ENCODE measurements around the gene CTDSP1. TPM values are rescaled to one million over a fixed set of nuclear protein-coding genes. Genes with fewer than 3 reads are reported as not detected.

The CTDSP1 gene, protein sequence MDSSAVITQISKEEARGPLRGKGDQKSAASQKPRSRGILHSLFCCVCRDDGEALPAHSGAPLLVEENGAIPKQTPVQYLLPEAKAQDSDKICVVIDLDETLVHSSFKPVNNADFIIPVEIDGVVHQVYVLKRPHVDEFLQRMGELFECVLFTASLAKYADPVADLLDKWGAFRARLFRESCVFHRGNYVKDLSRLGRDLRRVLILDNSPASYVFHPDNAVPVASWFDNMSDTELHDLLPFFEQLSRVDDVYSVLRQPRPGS
- total RNA-seq (2013) = 167 TPM
- 100 to 1,000 TPM in 1 of 3 donors, 10 to 100 TPM in 2; 46.4 to 258 (median 49.9) TPM for polyA plus RNA-seq
- 216 and 267 TPM in 2 replicates for polyA minus RNA-seq
- 47.5 to 426 (median 205) reads per million in 11 experiments for total RNA-seq

- TF ChIP-seq, protein P1, sequence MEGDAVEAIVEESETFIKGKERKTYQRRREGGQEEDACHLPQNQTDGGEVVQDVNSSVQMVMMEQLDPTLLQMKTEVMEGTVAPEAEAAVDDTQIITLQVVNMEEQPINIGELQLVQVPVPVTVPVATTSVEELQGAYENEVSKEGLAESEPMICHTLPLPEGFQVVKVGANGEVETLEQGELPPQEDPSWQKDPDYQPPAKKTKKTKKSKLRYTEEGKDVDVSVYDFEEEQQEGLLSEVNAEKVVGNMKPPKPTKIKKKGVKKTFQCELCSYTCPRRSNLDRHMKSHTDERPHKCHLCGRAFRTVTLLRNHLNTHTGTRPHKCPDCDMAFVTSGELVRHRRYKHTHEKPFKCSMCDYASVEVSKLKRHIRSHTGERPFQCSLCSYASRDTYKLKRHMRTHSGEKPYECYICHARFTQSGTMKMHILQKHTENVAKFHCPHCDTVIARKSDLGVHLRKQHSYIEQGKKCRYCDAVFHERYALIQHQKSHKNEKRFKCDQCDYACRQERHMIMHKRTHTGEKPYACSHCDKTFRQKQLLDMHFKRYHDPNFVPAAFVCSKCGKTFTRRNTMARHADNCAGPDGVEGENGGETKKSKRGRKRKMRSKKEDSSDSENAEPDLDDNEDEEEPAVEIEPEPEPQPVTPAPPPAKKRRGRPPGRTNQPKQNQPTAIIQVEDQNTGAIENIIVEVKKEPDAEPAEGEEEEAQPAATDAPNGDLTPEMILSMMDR (IDR thresholded peaks at IDR 0.05) = no peak
- H3K79me2 ChIP-seq (ENCODE audit: insufficient read depth, low read length) = peaks cover 83% of the 10 kb centered on the region
These were observed at the start of gene CTDSP1 for GRCh38 chr2:218399391-218400166. Gene CTDSP1, plus strand, starts transcription at chr2:218399868. Its CDS starts 223 bp downstream, at chr2:218400091.

DNA sequence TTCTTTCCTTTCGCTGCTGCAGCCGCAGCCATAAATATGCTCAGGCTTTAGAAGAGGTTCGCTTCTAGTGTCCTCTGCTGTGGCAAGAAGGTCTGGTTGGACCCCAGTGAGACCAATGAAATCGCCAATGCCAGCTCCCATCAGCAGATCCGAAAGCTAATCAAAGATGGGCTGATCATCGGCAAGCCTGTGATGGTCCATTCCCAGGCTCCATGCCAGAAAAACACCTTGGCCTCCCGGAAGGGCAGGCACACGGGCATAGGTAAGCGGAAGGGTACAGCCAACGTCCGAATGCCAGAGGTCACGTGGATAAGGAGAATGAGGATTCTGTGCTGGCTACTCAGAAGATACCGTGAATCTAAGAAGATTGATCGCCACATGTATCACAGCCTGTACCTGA, 45.6 kb upstream of the CTDSP1 start:
- Histone ChIP-seq H3K4me2 (replicated peaks; ENCODE audit: extremely low read depth, low read length, poor library complexity, severe bottlenecking) (no peak overlapping the region), H3K79me2 (ENCODE audit: insufficient read depth, low read length) (no peaks in the 10 kb centered on the region), H3K27ac (ENCODE audit: low read depth in 1 of 2, low read length in 2 of 2) (no peak overlapping the region), H3K9ac (ENCODE audit: insufficient read depth, low read length, poor library complexity, severe bottlenecking) (no peak overlapping the region), H3K27me3 (ENCODE audit: control insufficient read depth in 2 of 2, insufficient read depth in 2 of 2, low read length in 2 of 2) (no peaks in the 10 kb centered on the region), H3K4me1 (ENCODE audit: control insufficient read depth in 1 of 2, insufficient read depth in 2 of 2, low read length in 2 of 2) (peaks cover 16 to 19% of the 10 kb centered on the region in 2 donors), H3K4me3 (replicated peaks in 1 of 3; ENCODE audit: low read depth in 2 of 3, low read length in 3 of 3) (no peak overlapping the region), H4K20me1 (ENCODE audit: insufficient read depth, low read length) (no peaks in the 10 kb centered on the region), H3K36me3 (replicated peaks in 1 of 2; ENCODE audit: control insufficient read depth in 1 of 2, insufficient read depth in 2 of 2, low read length in 2 of 2) (no peaks in the 10 kb centered on the region), H2AFZ (ENCODE audit: insufficient read depth, low read depth, low read length, poor library complexity, severe bottlenecking) (no peak overlapping the region), H3K9me3 (replicated peaks in 1 of 2; ENCODE audit: control insufficient read depth in 1 of 2, insufficient read depth in 1 of 2, low read length in 2 of 2) (peaks cover 26 to 29% of the 10 kb centered on the region in 2 donors)
- H3K4me1 Mint-ChIP-seq = peaks cover 26% of the 10 kb centered on the region
- DNase-seq = no peak
- intact Hi-C loops (cut with micrococcal nuclease) = no loop called here
- no peak overlapping the region for H3K4me3 Mint-ChIP-seq
- peak overlapping the region in 1 of 7 donors; percentile 43 for H3K27ac Mint-ChIP-seq
- H3K36me3 Mint-ChIP-seq = peaks cover 3 to 5% of the 10 kb centered on the region in 2 donors
- H3K9me3 Mint-ChIP-seq = peaks cover 15 to 42% (median 38%) of the 10 kb centered on the region in 7 donors
- TF ChIP-seq, protein P1 (IDR thresholded peaks at IDR 0.05) = no peak
- H3K27me3 Mint-ChIP-seq (ENCODE audit: low read depth in 3 of 3) = peaks cover 0 to 3% (median 2%) of the 10 kb centered on the region in 3 donors
- WGBS (ENCODE audit: insufficient coverage) = 97% methylated on average over 13 of the region's 14 CpGs

More at GRCh38 chr2:218399391-218400166, at the start of gene CTDSP1:
- Histone ChIP-seq H4K20me1 (ENCODE audit: insufficient read depth, low read length) (peaks cover 49% of the 10 kb centered on the region), H3K4me2 (replicated peaks; ENCODE audit: extremely low read depth, low read length, poor library complexity, severe bottlenecking) (peak within 1 kb of the TSS; percentile 96), H3K36me3 (replicated peaks in 1 of 2; ENCODE audit: control insufficient read depth in 1 of 2, insufficient read depth in 2 of 2, low read length in 2 of 2) (peaks cover 37 to 42% of the 10 kb centered on the region in 2 donors), H3K27me3 (ENCODE audit: control insufficient read depth in 2 of 2, insufficient read depth in 2 of 2, low read length in 2 of 2) (no peaks in the 10 kb centered on the region), H3K27ac (ENCODE audit: low read depth in 1 of 2, low read length in 2 of 2) (peak within 1 kb of the TSS; percentile 90 to 91), H2AFZ (ENCODE audit: insufficient read depth, low read depth, low read length, poor library complexity, severe bottlenecking) (no peak within 1 kb of the TSS), H3K9me3 (replicated peaks in 1 of 2; ENCODE audit: control insufficient read depth in 1 of 2, insufficient read depth in 1 of 2, low read length in 2 of 2) (no peaks in the 10 kb centered on the region), H3K9ac (ENCODE audit: insufficient read depth, low read length, poor library complexity, severe bottlenecking) (peak within 1 kb of the TSS; percentile 82), H3K4me1 (ENCODE audit: control insufficient read depth in 1 of 2, insufficient read depth in 2 of 2, low read length in 2 of 2) (peaks cover 73 to 84% of the 10 kb centered on the region in 2 donors), H3K4me3 (replicated peaks in 1 of 3; ENCODE audit: low read depth in 2 of 3, low read length in 3 of 3) (peak within 1 kb of the TSS; percentile 84 to 95 (median 92))
- intact Hi-C loops (cut with micrococcal nuclease) = loop anchor here (2.0 to 10.0 kb wide), 8 partner anchors 37 to 275 kb away; partner anchors contain the start of genes AAMP (in 2 of the 2), CNOT9 (in 2 of the 2), PNKD (in 2 of the 2) and USP37 (in 2 of the 2)
- H3K9me3 Mint-ChIP-seq = peaks cover 0 to 4% (median 0%) of the 10 kb centered on the region in 7 donors
- peak within 1 kb of the TSS; percentile 92 to 97 (median 94) for H3K27ac Mint-ChIP-seq
- H3K4me1 Mint-ChIP-seq = peaks cover 62% of the 10 kb centered on the region
- peak; percentile 87 to 92 (median 88) for DNase-seq
- peaks cover 0 to 2% (median 0%) of the 10 kb centered on the region in 3 donors for H3K27me3 Mint-ChIP-seq (ENCODE audit: low read depth in 3 of 3)
- under 1% methylated on average over 49 of the region's 78 CpGs for WGBS (ENCODE audit: insufficient coverage)
- H3K36me3 Mint-ChIP-seq = peaks cover 31 to 44% of the 10 kb centered on the region in 2 donors
- peak within 1 kb of the TSS; percentile 93 to 98 for H3K4me3 Mint-ChIP-seq
